Measurements from ENCODE around the gene RNF212.
"Not testable (repeated sequence)": the region's sequence is repeated elsewhere in the genome, so short reads cannot be mapped to it uniquely, and the experiment has no call there.

- TF ChIP-seq CTCF (IDR thresholded peaks at IDR 0.05 in 4 of 5, conservative IDR thresholded peaks at IDR 0.05 in 1 of 5); POLR2A (IDR thresholded peaks at IDR 0.05): not testable (repeated sequence)
Measured at GRCh38 chr4:1054696-1055242, 58.6 kb downstream of the RNF212 start.
